GM18873 (cell line): ENCODE results near the gene EML2.
"Not testable (repeated sequence)": the region's sequence is repeated elsewhere in the genome, so short reads cannot be mapped to it uniquely, and the experiment has no call there.

ENCODE experiments used
- ATAC-seq: cut with Tn5 transposase; IDR thresholded peaks from one replicate; pipeline ENCODE4 v1.9.1; 2021; ENCODE audit warnings: mild to moderate bottlenecking, moderate library complexity, moderate number of reproducible peaks; ENCODE audit not compliant: unreplicated experiment, low FRiP score

EML2 gene

DNA sequence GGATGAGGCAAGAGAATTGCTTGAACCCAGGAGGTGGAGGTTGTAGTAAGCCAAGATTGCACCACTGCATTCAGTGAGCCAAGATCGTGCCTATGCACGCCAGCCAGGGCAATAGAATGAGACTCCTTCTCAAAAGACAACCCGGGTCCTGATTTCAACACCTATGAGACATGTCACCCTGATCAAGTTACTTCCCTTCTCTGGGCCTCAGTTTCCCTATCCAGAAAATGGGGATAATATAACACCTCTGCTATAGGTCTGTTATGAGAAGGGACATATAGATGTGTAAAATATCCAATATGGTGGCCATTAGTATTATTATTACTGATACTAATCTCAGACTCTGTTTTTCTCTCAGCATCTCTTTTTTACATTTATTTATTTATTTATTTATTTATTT, 15.9 kb upstream of the EML2 start:
- no peak for ATAC-seq

DNA sequence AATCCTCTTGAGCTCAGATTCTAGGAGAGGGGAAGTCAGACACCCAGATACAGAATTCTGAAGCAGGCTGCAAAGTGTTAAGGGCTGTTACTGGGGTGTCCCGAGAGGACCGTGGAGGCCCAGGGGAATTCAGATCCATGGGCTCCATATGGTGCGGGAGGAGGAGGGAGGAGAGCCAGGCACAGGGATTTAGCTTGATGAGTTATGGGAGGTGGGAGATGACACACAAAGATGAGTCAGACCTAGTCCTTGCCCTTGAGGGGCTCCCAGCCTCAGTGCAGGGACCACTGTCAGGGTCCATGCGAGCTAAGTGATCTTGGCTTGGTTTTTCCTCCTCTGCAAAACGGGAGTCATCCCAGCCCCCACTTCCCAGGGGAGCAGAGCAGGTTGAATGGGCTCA, 14.4 kb upstream of the EML2 start:
- no peak for ATAC-seq

DNA sequence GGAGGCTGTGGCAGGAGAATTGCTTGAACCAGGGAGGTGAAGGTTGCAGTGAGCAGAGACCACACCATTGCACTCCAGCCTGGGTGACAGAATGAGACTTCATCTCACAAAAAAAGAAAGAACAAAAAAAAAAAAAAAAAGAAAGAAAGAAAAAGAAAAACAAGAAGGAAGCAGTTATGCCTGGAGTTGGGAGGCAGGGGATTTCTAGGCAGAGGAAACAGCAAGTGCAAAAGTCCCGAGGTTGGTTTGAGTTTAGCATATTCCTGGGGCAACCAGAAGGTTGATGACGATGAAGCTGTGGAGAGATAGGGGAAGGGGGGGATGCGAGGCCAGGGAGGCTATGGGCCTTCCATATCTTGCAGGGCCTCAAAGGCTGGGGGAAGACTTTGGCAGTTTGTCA, 11.5 kb upstream of the EML2 start:
- no peak for ATAC-seq

DNA sequence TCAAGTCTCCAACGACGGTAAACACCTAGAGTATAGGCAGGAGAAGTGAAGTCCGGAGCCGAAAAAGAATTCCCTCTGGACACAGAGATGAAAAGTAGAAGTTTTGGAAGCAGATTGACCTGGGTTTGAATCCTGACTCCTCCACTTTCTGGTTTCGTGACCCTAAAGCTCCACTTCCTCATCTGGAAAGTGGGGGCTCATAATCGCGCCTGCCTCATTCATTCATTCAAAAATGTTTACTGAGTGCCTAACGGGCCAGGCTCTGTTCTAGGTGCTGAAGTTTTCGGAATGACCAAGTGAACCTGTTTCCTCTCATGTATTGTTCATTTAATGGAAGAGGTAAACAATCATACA, 7.1 kb upstream of the EML2 start:
- no peak for ATAC-seq

DNA sequence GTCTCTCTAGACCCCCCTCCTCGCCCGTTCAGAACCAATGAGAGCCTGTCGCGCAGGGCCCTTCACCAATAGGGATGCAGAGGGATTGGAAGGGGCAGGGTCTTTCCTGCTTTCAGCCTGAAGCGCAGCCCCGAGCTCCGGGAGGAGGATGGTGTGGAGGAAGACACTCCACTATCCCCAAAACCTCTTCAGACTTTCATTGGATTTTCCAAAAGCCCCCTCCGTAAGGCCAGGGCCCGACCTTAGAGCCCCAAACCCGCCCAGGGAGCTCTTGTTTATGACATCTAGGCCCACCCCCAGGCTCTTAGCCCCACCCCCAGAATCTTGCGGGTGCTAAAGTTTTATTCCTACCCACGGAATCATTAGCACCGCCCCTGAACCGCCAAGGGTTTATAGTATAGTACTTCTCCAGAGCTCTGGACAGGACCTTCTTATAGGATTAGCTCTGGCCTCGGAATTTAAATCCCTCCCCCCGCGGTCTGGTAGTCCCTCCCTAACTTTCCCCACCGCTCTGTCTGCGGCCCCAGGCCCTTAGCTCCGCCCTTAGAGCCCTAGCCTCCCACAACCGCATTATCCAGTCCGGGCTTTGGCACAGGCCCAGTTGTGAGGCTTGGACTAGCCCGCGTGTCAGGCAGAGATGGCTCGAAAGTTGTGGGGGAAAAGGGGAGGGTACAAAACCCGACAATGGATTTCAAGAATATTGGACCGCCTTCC, 6.6 kb upstream of the EML2 start:
- ATAC-seq, result no peak

DNA sequence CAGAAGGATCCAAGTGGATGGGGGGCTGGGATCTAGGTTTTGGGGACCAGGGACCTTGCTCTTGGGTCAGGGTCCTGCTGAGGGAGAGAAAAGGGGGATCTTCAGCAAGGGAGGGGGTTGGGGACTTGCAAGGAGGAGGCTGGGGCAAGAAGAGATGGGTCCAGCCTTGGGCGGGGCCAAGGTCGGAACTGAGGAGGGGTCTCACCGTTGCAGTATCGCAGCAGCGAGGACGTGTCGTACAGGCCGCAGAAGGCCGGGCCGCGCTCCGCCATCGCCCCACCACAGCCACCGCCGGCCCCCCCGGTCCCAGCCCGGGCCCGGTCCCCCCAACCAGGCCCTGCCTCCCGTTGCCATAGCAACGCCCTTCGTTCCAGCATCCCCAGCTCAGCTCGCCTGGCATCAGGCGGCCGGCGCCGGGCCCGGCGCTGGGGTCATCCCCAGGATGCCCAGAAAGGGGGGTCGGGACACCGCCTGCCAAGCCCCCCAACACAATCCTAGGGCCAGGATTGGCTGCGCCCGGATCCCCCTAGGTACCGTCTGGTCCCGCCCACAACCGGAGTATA, 6.0 kb upstream of the EML2 start:
- no peak for ATAC-seq

DNA sequence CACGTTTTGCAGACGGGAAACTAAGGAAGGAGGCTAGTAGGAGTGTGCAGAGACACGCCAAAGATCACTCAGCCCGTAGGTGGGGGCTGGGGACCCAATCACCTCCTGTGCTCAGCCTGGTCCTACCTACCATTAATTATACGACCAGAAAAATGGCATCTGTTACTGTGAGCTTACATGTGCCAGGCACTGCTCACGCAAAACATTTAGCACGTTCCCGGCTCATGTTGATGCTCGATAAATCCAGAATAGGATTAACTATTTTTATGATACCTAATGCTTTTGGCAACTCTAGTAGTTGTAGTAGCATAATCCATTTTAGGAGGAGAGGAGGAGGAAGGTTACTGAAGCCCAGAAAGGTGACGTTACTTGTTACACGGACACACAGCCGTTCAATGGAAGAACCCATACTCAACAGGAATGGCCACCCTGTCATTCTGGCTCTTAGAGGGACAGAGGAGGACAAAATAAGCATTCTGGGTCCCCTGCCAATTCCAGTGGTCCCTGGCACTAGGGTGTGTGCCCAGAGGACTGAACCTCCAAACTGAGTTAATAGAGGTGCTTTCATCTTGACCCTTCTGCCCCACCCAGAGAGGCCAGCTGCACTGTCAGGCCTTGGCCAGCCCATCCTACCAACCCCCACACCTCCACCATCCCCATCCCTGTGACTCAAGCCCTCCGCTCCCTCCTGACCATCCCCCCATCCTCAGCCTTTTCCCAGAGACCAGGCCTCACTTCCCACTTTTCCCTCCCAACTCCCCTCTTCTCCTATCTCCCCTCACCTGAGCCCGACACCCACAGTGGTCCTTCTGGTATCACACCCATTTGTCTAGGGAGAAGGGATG, 5.0 kb upstream of the EML2 start:
- no peak for ATAC-seq

DNA sequence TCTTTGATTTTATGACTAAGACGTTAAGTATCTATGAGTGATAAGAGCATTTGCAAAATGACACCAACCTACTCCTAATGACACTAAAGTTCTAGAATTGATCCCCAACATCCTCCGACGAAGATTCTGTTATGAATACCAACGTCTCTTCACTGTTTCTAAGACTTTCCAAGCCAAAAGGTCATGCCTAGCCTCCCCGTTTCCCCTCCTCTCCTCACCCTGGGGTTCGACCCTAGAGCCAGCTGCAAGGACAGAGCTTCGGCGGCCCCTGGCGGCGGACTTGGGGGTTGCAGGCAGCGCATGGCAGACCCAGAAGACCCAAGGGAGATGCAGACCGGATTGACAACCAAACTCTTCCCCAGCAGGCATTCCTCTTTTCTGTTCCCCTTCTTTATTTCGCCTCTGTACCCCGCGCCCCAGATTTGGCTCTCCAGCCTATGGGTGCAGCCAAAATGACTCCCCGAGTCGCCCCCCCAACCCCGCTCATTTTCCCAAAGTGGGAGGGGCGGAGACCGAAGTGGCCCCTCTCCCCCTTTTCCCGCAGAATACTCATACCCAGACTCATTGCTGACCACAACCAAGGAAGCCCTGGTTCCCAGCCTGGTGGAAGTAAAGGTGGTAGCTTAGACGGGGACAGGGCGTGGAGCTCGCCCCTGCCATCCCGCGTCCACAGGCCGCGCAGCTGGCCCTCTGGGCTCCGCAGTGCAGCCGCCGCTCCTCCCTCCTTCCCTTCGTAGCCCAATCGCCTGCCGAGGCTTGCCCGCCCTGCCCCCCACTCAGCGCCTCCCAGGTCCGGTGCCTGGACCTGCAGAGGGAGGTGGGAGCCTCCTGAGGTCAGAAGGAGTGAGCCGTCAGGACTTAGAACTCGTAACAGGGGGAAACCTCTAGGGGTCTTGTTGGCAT, 4.1 kb upstream of the EML2 start:
- no peak for ATAC-seq

DNA sequence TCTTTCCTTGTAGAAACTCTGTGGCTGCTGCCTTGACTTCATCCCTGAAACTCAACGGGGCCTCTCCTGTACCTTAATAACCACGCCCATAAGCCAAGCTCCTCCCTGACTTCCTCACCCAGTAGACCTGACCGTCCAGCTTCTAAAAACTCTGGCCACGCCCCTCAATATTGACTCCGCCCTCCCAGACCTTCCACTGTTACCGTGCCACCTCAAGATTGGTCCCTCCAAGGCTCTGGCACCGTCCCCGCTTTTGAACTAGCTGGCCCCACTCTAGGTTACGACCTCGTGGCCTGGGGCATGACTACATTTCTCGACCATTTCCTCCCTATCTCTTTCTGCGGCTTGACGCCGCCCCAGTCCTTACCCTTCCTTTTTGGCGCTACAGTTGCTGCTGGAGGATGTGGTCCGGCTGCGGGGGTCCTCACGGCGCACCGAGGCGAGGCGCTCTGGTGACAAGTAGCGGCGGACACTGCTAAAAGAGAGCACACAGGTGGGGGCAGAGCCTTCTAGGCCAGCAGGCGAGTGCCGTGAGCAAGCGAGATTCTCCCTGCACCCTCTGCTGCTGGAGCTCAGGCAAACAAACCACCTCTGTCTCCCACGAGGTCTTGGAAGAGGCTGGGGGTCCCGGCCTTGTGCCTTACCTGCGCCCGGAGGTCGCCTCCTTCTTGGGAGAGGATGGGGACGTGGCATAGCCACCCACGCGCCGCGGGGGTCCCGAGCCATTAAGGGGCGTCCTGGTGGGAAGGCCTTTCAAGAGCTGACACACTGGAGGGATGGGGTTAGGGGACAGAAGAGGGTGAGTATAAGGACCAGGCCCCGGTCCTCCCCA, 2.3 kb upstream of the EML2 start:
- ATAC-seq, result peak; percentile 28

DNA sequence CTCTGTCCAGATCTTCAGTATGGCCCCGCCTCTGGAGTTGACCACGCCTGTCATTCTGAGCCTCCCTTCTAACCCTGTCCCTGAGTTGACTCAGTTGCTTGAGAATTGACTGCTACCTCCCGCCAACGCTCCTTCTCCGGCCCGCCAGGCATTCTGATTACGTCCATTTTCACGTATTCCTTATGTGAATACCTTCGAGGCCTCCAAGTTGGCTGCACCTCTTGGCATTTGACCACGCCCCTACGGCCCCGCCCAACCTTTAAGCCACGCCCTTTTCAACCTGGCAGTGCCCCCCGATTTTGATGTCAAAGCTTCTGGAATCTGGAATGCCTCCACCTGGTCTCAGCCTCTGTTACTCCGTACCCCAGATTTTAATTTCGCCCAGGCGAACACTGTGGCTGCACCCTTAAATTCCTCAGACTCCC, 1.7 kb upstream of the EML2 start:
- ATAC-seq, result no peak

DNA sequence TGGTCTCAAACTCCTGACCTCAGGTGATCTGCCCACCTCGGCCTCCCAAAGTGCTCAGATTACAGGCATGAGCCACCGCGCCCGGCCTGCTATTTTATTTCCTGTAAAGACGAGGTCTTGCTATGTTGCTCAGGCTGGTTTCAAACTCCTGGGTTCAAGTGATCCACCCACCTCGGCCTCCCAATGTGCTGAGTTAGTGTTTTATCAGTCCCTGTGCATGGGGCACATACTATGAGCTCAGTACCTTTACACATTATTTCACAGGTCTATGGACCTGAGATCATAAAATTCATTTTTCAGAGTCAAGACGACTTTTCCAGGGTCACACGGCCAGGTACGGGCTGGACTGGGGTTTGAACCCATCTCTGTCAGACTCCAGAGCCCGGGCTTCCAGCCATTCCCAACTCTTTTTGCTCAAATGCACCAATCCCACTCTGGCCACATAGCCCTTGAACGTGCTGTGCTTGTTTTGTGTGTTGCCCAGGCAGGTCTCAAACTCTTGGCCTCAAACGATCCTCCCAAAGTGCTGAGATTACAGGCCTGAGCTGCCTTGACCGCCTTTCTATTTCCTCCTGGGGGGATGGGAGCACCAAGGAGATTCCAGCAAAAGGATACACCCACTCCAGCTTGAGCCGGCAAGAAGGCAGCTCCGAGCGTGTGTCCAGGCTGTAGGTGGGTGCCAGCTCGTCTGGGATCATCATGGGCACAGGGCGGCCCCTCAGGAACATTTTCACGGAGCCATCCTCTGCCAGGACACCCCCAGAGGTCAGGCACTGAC, 1.1 kb downstream of the EML2 start:
- no peak for ATAC-seq

DNA sequence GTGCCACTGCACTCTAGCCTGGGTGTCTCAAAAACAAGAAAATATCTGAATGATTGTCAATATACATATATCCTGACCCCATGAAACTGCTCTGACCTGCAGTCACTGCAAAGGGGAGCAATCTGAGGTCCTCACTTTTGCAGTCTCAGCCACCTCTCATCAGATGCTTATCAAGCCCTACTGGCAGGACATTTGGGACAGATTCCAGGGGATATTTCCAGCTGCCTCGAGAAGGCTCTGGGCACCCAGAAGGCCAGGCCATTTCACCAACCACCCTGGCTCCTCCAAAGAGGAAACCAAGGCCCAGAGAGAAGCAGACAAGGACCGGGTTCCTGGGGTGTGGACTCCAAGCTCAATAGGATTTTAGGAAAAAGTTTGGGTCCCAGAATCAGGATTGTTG, 2.3 kb downstream of the EML2 start:
- ATAC-seq, result no peak

DNA sequence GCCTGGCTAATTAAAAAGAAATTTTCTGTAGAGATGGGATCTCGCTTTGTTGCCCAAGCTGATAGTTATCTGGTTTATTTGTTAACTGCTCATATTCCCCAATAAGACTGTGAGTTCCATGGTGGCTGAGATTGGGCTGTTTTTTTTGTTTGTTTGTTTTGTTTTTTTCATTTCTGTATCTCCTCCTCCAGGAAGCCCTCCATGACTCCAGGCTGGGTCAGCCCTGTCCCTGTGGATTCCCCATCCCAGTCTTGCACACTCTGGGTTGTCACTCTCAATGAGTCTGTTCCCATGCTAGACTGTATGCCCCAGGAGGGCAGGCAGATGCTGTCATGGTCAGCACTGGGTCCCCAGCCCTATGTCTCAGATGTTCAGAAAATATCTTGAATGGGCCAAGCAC, 2.9 kb downstream of the EML2 start:
- ATAC-seq, result no peak

DNA sequence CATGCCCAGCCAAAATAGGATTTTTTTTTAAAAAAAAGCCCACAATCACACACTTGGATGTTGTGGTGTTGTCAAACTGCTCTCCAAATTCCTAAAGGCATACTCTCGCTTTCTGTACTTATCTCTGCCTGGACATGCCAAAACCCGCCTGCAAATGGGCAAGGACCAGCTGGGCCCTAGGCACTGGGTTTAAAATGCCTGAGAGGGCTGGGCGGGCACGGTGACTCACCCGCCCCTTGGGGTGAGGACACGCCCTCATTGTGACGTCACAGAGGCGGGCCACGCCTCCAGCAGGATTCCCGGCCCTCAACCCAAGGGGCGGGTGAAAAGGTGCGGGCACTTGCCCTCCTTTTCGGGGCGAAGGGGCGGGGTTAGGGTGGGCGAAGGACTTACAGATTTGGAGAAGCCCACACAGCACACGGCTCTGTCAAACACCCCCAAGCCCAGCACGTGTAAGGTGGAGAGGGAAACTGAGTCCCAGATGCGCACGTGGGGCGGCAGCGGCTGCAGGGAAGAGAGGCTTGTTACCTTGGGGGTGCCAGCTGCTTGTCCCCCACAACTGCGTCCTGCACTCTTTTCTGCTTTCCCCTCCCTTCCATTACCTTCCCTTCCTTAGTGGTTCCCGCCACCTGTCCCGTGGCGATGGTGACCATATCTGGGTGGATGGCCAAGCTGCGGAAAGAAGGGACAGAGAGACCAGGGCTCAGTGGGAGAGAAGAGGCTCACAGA, 6.6 kb downstream of the EML2 start:
- no peak for ATAC-seq

DNA sequence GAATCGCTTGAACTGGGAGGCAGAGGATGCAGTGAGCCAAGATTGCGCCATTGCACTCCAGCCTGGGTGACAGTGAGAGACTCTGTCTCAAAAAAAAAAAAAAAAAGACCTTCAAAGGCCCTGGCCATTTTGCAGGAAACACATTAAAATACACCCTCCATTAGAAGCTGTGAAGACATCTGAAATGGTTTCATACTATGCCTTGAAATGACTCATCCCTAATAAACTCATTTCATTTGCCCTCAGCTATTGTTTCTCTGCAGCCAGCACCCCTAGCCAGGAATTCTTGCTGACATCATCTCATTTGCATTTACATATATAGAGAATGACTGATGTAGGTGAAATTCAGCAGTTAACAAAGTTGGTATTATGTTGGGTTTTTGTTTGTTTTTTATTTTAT, 8.7 kb downstream of the EML2 start:
- ATAC-seq, result no peak

DNA sequence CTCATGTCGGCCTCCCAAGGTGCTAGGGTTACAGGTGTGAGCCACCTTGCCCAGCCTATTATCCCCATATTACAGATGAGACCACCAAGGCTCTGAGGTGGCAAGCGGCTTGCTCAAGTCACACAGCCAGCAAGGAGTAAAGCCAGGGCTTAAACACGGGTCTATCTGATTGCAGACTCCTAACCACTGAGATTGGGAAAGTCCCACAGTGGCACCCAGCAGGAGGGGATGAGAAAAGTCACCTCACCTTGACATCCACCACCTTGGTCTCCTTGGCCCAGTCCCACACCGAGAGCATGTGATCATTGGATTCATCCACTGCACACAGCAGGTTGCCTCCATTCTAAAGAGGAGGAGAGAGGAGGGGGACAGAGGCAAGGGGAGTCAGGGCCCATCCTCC, 9.5 kb downstream of the EML2 start:
- ATAC-seq, result no peak

DNA sequence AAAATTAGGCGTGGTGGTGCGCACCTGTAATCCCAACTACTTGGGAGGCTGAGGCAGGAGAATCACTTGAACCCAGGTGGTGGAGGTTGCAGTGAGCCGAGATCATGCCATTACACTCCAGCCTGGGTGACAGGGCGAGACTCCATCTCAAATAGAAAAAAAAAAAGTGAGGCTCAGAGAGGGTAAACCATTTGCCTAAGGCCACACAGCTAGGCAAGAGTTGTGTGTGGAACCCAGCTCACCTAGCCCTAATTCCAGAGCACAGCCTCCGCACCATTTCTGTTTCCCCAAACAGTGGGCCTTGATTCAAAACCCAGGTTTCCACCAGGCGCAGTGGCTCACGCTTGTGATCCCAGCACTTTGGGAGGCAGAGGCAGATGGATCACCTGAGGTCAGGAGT, 11.0 kb downstream of the EML2 start:
- not testable (repeated sequence) for ATAC-seq

DNA sequence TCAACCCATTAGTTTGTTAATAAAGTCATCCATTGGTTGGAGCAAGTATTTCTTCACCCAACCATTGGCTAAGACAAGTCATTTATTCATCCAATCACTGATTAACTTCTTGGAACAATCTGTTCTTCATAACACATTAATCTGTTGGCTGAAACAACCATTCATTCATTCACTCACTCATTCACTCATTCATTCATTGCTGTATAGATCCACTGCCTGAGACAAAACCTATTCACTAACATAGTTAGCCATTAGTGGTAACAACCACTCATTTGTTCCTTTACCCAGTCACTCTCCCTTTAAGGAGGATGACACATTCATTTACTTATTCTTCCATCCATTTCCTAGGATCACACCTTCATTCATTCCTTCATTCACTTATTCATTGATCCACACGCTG, 15.2 kb downstream of the EML2 start:
- no peak for ATAC-seq
